GM12878 (cell line): ENCODE measurements around the gene ITPR2. TPM values are rescaled to one million over a fixed set of nuclear protein-coding genes. Genes with fewer than 3 reads are reported as not detected.

Experiments
- ASH2L ChIP-seq: fragments of 300-600, 200-600 bp; sonication (generic); IDR thresholded peaks from 2 replicates; pipeline ENCODE4 v1.6.1; 2017; ENCODE audit warnings: low read depth, mild to moderate bottlenecking, borderline replicate concordance
- BACH1 ChIP-seq: fragments of 450-650 bp; IDR thresholded peaks from 2 replicates; pipeline ENCODE4 v1.6.1; 2017; ENCODE audit warnings: mild to moderate bottlenecking, borderline replicate concordance
- BRCA1 ChIP-seq: IDR thresholded peaks from 2 replicates; pipeline ENCODE4 v1.6.1; 2011; ENCODE audit warnings: low read depth, low read length, improper control_type of control experiment
- CREB1 ChIP-seq: IDR thresholded peaks from 2 replicates; pipeline ENCODE4 v1.6.1; 2012; ENCODE audit warnings: low read depth, mild to moderate bottlenecking, inconsistent platforms
- ESRRA ChIP-seq: IDR thresholded peaks from 2 replicates; pipeline ENCODE4 v1.6.1; 2012; ENCODE audit warnings: mild to moderate bottlenecking, low read length, improper control_type of control experiment
- FOS ChIP-seq: IDR thresholded peaks from 3 replicates; pipeline ENCODE4 v1.6.1; 2011; ENCODE audit warnings: borderline replicate concordance; ENCODE audit not compliant: insufficient read length; ENCODE audit errors: extremely low read depth
- HDGF ChIP-seq: fragments of 450-650 bp; IDR thresholded peaks from 2 replicates; pipeline ENCODE4 v1.6.1; 2016; ENCODE audit warnings: antibody characterized with exemption
- IKZF2 ChIP-seq, 2 experiments: fragments of 450-650 bp; IDR thresholded peaks; 2 replicates each; pipeline ENCODE4 v1.6.1; 2017; ENCODE audit warnings: mild to moderate bottlenecking in 2 of 2, moderate library complexity in 2 of 2
- KLF5 ChIP-seq: fragments of 450-650 bp; IDR thresholded peaks from 2 replicates; pipeline ENCODE4 v1.6.1; 2014; ENCODE audit warnings: mild to moderate bottlenecking; ENCODE audit not compliant: partially characterized antibody
- POLR2A ChIP-seq: IDR thresholded peaks from 2 replicates; pipeline ENCODE4 v1.6.1; 2011; ENCODE audit warnings: low read depth, mild to moderate bottlenecking, low read length
- RUNX3 ChIP-seq: IDR thresholded peaks from 2 replicates; pipeline ENCODE4 v1.6.1; 2012; ENCODE audit warnings: low read length, inconsistent platforms
- SIN3A ChIP-seq: IDR thresholded peaks from 2 replicates; pipeline ENCODE4 v1.6.1; 2012; ENCODE audit warnings: low read depth, low read length, improper control_type of control experiment
- SMAD1 ChIP-seq: fragments of 450-650 bp; IDR thresholded peaks from 2 replicates; pipeline ENCODE4 v1.6.1; 2018; ENCODE audit warnings: mild to moderate bottlenecking, low read depth; ENCODE audit not compliant: partially characterized antibody
- SMARCA5 ChIP-seq: fragments of 450-650 bp; IDR thresholded peaks from 2 replicates; pipeline ENCODE4 v1.6.1; 2017; ENCODE audit warnings: mild to moderate bottlenecking
- SREBF1 ChIP-seq: IDR thresholded peaks from 2 replicates; pipeline ENCODE4 v1.6.1; 2012; ENCODE audit warnings: mild to moderate bottlenecking, low read length
- SRF ChIP-seq, 2 experiments: IDR thresholded peaks; 2 replicates each; pipeline ENCODE4 v1.6.1; 2011; ENCODE audit warnings: low read depth in 2 of 2, low read length in 2 of 2, mild to moderate bottlenecking in 1 of 2, moderate library complexity in 1 of 2
- STAT1 ChIP-seq: fragments of 450-650 bp; conservative IDR thresholded peaks from 2 replicates; pipeline ENCODE4 v1.6.1; 2014; ENCODE audit warnings: antibody characterized with exemption, mild to moderate bottlenecking
- SUPT20H ChIP-seq: IDR thresholded peaks from 2 replicates; pipeline ENCODE4 v1.6.1; 2011; ENCODE audit warnings: low read depth, mild to moderate bottlenecking, low read length, moderate library complexity, borderline replicate concordance; ENCODE audit not compliant: control insufficient read depth
- SUZ12 ChIP-seq: fragments of 200-600 bp; sonication (generic); IDR thresholded peaks from one replicate; pipeline ENCODE4 v1.6.1; 2018; ENCODE audit warnings: antibody characterized with exemption, mild to moderate bottlenecking; ENCODE audit not compliant: unreplicated experiment
- TARDBP ChIP-seq: IDR thresholded peaks from 2 replicates; pipeline ENCODE4 v1.6.1; 2016; ENCODE audit warnings: borderline replicate concordance
- TCF12 ChIP-seq: IDR thresholded peaks from 2 replicates; pipeline ENCODE4 v1.6.1; 2011; ENCODE audit warnings: low read depth, mild to moderate bottlenecking, low read length
- ZNF207 ChIP-seq: fragments of 450-650 bp; IDR thresholded peaks from 2 replicates; pipeline ENCODE4 v1.6.1; 2014; ENCODE audit warnings: antibody characterized with exemption, mild to moderate bottlenecking, borderline replicate concordance
- ZNF24 ChIP-seq: fragments of 450-650 bp; IDR thresholded peaks from 2 replicates; pipeline ENCODE4 v1.6.1; 2017; ENCODE audit warnings: antibody characterized with exemption, mild to moderate bottlenecking
- ZNF384 ChIP-seq: IDR thresholded peaks from 2 replicates; pipeline ENCODE4 v1.6.1; 2012; ENCODE audit warnings: low read depth, mild to moderate bottlenecking, low read length, improper control_type of control experiment, borderline replicate concordance
- ZSCAN29 ChIP-seq: fragments of 450-650 bp; IDR thresholded peaks from 2 replicates; pipeline ENCODE4 v1.6.1; 2017; ENCODE audit warnings: mild to moderate bottlenecking, moderate library complexity
- polyA plus RNA-seq, 11 experiments: library from polyadenylated mRNA; depleted of rRNA in 4 of 11; unstranded in 6 of 11; stranded (reverse) in 5 of 11; fragments of >200 nt; fragmentation: Nextera tagmentation in 4 of 11; fragmentation: Illumina TruSeq in 1 of 11; extraction: Ambion mirVana in 4 of 11; extraction: Trizol in 1 of 11; gene quantifications; 1 replicate in 1 of 11; 2 replicates in 10 of 11; pipeline versions ENCODE4 v1.2.1 to v1.2.3, GENCODE V29; 2011 to 2016; ENCODE audit warnings: inconsistent platforms in 2 of 11, missing spikeins in 2 of 11, low read depth in 1 of 11
- total RNA-seq, 4 experiments: library from RNA; depleted of rRNA in 3 of 4; stranded (reverse); fragments of >200 nt in 3 of 4; fragmentation: Illumina TruSeq in 1 of 4; extraction: Trizol in 1 of 4; gene quantifications; 2 replicates each; pipeline versions ENCODE4 v1.2.1 to v1.2.3, GENCODE V29; 2013 to 2021
- TF ChIP-seq, protein P1 (sequence below): fragments of 450-650 bp; IDR thresholded peaks from 2 replicates; pipeline ENCODE4 v1.6.1; 2018; ENCODE audit warnings: borderline replicate concordance, mild to moderate bottlenecking; ENCODE audit not compliant: partially characterized antibody
- TF ChIP-seq, protein P2 (sequence below): fragments of 450-650 bp; conservative IDR thresholded peaks from 2 replicates; pipeline ENCODE4 v1.6.1; 2017; ENCODE audit warnings: mild to moderate bottlenecking, moderate library complexity
- TF ChIP-seq, protein P3 (sequence below): IDR thresholded peaks from 2 replicates; pipeline ENCODE4 v1.6.1; 2012; ENCODE audit warnings: low read depth, low read length, improper control_type of control experiment
- TF ChIP-seq, protein P4 (sequence below): fragments of 150-350 bp; IDR thresholded peaks from 2 replicates; pipeline ENCODE4 v1.6.1; 2014; ENCODE audit warnings: mild to moderate bottlenecking, low read depth, low read length

Gene ITPR2
- total and polyA plus RNA-seq, 10 of the 15 experiments (the other 5 are each of a cell fraction or from before 2014, with no cell fraction given), result 7.5 to 76.2 (median 47.1) TPM

DNA sequence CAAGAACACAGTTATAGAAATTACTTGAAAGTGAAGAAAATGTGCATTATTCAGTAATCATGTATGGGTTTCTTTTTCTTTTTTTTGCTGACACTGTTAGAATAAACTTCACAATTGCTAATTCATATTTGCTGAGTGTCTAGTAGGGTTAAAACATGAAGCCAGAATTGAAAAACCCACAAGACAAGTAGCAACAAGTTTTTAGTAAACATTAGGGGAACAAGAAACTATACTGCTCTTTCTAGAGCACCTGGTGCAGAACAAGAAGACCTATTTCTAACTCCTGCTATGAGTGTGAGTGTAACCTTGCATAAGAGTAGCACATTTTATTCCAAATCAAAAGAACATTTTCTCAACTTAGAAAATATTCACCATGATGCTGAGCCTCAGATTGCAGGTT lies 83.2 kb downstream of the ITPR2 start (continued):
- TF ChIP-seq, protein P1, sequence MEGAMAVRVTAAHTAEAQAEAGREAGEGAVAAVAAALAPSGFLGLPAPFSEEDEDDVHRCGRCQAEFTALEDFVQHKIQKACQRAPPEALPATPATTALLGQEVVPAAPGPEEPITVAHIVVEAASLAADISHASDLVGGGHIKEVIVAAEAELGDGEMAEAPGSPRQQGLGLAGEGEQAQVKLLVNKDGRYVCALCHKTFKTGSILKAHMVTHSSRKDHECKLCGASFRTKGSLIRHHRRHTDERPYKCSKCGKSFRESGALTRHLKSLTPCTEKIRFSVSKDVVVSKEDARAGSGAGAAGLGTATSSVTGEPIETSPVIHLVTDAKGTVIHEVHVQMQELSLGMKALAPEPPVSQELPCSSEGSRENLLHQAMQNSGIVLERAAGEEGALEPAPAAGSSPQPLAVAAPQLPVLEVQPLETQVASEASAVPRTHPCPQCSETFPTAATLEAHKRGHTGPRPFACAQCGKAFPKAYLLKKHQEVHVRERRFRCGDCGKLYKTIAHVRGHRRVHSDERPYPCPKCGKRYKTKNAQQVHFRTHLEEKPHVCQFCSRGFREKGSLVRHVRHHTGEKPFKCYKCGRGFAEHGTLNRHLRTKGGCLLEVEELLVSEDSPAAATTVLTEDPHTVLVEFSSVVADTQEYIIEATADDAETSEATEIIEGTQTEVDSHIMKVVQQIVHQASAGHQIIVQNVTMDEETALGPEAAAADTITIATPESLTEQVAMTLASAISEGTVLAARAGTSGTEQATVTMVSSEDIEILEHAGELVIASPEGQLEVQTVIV, result no peak
- TF ChIP-seq SMARCA5 (no peak), ZNF384 (no peak), TARDBP (no peak), ZNF24 (no peak; the same call in 1 of the 2 replicates), ESRRA (no peak), CREB1 (0 out of 2 replicates have a peak, but pooled peaks have one; percentile 47), SREBF1 (no peak), RUNX3 (peak; percentile 98), SRF (IDR thresholded peaks at IDR 0.05; ENCODE audit: low read depth in 2 of 2, low read length in 2 of 2) (no peak), HDGF (no peak), SUPT20H (no peak), POLR2A (no peak), SMAD1 (no peak), BRCA1 (no peak), ZSCAN29 (no peak), ASH2L (0 out of 2 replicates have a peak, but pooled peaks have one; percentile 53), IKZF2 (IDR thresholded peaks at IDR 0.05) (peak in 1 of 2 experiments; percentile 54; a peak in 2 of 4 replicates), FOS (no peak), TCF12 (peak; percentile 68; the same call in 1 of the 2 replicates), SIN3A (no peak), SUZ12 (no peak), KLF5 (no peak), STAT1 (no peak), ZNF207 (no peak), BACH1 (no peak; the same call in 1 of the 2 replicates)
- TF ChIP-seq, protein P2, sequence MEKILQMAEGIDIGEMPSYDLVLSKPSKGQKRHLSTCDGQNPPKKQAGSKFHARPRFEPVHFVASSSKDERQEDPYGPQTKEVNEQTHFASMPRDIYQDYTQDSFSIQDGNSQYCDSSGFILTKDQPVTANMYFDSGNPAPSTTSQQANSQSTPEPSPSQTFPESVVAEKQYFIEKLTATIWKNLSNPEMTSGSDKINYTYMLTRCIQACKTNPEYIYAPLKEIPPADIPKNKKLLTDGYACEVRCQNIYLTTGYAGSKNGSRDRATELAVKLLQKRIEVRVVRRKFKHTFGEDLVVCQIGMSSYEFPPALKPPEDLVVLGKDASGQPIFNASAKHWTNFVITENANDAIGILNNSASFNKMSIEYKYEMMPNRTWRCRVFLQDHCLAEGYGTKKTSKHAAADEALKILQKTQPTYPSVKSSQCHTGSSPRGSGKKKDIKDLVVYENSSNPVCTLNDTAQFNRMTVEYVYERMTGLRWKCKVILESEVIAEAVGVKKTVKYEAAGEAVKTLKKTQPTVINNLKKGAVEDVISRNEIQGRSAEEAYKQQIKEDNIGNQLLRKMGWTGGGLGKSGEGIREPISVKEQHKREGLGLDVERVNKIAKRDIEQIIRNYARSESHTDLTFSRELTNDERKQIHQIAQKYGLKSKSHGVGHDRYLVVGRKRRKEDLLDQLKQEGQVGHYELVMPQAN, result no peak
- TF ChIP-seq, protein P3, sequence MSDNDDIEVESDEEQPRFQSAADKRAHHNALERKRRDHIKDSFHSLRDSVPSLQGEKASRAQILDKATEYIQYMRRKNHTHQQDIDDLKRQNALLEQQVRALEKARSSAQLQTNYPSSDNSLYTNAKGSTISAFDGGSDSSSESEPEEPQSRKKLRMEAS, result no peak
- TF ChIP-seq, protein P4, sequence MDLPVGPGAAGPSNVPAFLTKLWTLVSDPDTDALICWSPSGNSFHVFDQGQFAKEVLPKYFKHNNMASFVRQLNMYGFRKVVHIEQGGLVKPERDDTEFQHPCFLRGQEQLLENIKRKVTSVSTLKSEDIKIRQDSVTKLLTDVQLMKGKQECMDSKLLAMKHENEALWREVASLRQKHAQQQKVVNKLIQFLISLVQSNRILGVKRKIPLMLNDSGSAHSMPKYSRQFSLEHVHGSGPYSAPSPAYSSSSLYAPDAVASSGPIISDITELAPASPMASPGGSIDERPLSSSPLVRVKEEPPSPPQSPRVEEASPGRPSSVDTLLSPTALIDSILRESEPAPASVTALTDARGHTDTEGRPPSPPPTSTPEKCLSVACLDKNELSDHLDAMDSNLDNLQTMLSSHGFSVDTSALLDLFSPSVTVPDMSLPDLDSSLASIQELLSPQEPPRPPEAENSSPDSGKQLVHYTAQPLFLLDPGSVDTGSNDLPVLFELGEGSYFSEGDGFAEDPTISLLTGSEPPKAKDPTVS, result no peak
